NCI-H2081 (cell line): ENCODE results near the gene RGS19.

Experiments used
- DNase-seq, 2 experiments: peaks; one replicate each; lab custom pipeline; 2025; lab: John Stamatoyannopoulos, UW

Gene RGS19

DNA sequence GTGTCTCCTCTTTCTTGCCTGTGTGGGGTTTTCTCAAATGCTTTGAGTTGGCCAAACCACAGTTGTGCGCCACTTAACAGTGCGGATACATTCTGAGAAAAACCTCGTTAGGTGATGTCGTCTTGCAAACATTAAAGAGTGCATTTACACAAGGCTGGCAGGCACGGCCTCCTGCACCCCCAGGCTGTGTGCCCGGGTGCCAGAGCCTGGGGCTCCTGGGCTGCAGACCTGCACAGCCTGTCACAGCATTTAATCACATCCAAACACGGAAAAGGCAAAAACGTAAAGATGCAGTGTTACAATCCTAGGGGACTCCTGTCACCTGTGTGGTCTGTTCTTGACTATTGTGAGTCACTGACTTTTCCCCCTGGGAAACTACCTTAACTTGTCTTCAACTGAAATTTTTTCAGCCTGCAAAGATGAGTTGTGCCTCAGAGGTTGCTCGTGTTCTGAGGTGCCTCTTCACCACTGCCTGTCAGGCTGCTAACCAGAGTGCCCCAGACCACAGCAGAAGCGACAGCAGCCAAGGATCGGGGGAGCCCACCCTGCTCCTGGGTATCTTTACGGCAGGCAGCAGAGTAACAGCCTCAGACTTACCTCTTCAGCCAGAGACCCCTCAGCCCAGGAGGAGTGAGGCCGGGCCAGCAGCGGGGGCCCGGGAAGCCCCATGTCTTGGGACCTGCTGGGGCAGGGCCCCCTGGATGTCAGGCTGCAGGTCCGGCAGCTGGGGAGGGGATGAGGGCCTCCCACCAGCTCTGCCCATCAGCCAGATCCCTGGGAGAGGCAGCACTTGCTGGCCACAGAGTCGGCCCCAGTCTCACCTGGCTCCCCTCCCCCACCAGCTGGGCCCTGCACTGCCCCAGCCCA, 44.0 kb downstream of the RGS19 start:
- DNase-seq, result no peak

DNA sequence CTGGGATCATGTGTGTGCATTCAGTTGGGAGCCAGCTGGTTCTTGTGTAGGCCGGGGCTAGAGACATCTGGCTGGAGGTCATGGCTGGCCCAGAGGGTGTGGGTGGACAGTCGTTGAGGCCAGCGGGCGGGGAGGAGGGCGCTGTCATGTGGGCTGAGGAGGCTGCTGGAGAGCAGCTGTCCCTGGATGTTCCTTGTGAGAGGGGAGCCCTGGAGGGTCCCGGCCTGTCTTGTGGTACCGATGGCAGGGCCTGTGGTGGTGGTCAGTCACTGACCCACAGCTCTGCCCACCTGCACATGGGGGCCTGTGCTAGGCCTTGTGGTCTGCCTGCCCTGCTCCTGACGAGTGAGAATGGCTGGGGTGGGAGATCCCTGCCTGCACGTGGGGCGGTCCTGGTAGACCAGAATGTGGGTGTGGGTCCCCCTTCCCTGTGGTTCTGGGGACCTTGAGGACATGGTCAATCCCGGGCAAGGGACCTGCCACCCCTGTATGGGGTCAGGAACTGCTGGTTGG, 45.3 kb downstream of the RGS19 start:
- no peak for DNase-seq

DNA sequence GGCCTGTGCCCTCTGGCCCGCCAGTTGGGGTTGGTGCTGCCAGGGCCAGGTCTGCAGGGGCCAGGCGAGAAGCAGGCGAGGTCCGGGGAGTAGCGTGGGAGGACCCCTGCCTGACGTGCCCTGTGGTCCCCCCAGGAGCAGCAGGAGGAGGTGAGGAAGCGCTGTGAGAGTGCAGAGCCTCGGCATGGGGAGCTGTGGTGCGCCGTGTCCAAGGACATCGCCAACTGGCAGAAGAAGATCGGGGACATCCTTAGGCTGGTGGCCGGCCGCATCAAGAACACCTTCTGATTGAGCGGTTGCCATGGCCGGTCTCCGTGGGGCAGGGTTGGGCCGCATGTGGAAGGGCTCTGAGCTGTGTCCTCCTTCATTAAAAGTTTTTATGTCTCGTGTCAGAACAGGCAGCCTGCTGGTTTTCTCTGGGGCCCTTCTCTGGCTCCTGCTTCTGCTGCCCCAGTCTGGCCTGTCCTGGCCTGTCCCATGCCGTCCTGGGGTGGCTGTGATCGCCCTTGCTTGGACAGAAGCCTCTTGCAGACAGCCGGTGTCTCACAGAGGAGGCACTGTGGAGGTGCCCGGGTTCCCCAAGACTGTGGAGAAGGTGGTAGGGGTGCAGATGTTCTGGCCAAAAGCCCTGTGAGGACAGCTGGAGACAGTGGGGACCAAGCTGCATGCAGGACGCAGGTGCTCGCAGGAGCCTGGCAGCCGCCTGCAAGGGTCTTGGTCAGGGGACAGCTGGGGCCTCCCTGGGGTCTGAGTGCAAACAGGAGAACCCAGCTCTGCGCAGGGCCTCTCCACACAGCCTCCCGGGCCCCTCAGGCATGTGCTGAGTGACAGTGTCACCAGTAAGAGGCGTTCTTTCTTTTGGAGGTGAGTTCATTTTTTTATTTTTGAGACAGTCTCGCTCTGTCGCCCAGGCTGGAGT, 46.4 kb downstream of the RGS19 start:
- no peak for DNase-seq

DNA sequence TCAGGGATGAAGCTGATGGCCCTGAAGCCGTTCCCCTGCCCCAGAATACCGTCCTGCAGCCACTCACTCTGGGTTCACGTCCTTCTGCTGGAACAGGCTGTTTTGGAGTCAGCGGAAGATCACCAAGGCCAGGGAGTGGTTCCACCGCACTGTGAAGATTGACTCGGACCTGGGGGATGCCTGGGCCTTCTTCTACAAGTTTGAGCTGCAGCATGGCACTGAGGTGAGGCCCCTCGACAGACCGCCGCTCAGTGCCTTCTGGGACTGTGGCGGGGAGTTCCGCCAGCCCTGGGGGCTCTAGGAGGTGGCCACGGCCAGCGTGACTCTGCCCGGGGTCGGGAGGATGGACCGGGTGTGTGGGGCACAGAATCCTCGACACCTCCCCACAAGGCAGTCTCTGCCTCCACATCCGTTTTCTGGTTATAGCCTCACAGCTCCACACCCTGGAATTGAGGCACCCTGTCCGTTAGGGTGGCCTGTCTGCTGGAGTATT, 47.5 kb downstream of the RGS19 start:
- no peak for DNase-seq

DNA sequence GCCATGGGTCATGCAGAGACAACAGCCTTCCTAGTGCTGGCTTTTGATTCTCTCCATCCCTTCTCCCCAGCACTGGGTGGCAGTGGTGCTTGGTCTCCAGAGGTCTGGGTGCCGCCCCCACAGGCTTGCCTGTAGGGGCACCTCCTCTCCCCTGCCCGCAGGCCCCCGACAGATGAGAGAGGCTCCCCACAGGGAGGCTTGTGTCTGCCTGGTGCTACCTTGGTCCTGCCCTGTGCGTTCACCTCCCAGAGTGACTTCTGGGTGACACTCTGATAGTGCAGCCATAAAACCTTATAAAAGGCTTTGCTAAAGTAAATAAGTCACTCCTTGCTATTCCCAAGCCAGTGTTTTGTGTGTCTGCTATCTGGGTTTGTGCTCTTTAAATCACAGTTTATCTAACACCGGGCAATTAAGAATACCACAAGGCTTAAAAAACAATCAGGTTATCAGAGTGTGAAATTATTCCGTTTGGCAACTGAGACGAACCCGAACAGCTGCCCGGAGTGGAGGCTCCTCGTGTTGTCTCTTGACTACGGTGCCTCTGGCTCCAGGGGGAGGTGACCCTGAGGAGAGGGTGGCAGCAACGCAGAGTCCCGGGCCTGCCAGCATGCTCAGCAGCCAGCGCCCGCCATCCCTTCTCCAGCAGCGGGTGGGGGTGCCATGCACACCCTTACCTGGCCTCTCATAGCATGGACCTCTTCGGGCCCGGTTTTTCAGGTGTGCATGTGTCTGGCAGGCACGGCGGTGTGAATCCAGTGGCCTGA, 48.8 kb downstream of the RGS19 start:
- no peak for DNase-seq

DNA sequence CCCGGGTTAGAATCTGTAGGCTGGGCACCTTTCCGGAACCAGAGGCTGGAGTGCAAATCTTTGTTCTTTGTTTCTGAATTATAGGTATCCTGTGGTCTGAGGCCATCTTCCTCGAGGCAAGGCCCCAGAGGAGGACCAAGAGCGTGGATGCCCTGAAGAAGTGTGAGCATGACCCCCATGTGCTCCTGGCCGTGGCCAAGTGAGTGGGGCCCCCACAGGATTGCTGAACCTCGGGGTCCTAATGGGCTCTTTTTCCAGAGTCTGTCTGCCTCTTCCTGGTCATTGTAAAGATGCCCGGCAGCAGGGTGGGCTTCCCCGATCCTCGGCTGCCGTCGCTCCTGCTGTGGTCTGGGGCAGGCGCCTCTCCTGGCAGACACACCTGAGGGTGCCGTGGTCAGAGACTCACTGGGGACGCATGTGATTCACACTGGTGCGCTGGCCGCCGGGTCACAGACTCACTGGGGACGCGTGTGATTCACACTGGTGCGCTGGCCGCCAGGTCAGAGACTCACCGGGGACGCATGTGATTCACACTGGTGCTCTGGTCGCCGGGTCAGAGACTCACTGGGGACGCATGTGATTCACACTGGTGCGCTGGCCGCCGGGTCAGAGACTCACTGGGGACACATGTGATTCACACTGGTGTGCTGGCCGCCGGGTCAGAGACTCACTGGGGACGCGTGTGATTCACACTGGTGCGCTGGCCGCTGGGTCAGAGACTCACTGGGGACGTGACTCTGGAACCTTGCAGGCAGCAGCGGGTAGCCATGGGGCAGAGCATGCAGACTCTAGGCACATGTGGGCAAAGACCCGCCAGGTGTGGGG, 49.8 kb downstream of the RGS19 start:
- no peak for DNase-seq

DNA sequence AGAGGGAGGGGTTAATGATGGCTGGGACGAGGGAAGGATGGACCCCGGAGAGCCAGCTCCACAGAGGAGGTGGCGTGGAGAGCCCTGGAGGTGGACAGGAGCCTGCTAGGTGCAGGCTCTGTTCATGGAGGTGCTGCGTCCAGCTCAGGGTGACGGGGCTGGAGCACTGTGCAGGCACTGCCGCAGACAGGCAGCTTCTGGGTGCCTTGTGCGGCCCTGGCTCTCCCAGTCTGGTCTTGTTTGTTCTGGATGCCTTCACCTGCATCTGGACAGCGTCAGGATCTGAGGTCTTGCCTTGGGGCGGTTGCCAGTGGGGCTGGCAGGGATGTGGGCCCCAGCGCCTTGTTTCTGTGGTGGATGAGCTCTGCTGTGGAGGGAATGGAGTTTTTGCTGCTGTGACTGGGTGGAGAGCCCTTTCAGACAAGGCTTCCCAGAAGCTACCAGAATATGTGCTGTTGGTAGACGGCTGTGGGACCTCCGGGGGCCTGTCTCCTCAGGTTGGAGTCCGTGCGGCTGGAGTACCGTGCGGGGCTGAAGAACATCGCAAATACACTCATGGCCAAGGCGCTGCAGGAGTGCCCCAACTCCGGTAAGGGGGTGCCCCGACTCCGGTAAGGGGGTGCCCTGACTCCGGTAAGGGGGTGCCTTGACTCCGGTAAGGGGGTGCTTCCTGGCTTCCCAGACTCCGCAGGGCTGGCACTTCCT, 51.2 kb downstream of the RGS19 start:
- no peak for DNase-seq

DNA sequence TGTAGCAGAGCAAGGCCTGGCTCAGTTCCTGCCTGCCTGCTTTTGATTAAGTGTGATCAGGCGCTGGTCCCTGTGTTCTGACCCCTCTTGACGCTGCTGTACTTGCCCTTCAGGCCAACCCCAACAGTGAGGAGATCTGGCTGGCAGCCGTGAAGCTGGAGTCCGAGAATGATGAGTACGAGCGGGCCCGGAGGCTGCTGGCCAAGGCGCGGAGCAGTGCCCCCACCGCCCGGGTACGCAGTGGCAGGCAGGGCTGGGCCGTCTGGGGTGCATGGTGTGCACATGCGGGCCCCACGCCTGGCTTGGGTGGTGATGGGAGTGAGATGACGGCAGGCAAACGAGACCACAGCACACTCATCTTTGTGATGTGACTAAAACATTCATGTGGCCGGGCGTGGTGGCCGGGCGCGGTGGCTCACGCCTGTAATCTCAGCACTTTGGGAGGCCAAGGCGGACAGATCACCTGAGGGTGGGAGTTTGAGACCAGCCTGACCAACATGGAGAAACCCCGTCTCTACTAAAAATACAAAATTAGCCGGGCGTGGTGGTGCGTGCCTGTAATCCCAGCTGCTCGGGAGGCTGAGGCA, 53.4 kb downstream of the RGS19 start:
- DNase-seq, result no peak

DNA sequence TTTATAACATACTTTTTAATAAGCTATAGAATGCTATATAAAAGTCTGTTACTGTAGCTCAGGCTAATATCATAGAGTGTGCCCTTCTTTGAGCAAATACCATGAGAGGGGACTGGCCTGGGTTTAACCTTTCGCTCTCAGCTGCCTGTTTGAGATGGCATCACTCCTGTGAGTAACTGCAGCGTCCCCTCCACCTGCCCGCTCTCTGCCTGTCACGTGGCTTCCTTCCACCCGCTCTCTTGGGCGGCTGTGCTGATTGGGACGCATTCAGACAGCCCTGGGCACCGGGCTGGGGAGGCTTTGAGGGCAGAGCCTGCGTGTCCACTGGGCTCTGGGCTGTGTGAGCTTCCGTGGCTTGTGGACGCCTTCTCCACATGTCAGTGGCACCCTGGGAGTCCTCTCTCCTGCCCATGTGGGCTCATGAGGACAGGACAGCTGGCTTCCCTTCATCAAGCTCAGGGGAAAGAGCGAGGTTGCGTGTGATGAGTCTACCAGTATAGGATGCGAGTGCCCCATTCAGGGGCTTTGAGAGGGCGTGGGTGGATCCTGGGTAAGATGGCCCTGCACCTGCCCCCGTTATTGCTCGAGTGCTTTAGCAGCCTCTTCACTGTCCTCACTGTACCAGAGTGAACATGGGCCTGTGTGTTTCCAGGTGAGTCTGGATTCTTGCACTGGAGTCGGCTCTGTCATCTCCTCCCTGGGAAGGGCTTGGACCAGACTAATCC, 54.1 kb downstream of the RGS19 start:
- no peak for DNase-seq

DNA sequence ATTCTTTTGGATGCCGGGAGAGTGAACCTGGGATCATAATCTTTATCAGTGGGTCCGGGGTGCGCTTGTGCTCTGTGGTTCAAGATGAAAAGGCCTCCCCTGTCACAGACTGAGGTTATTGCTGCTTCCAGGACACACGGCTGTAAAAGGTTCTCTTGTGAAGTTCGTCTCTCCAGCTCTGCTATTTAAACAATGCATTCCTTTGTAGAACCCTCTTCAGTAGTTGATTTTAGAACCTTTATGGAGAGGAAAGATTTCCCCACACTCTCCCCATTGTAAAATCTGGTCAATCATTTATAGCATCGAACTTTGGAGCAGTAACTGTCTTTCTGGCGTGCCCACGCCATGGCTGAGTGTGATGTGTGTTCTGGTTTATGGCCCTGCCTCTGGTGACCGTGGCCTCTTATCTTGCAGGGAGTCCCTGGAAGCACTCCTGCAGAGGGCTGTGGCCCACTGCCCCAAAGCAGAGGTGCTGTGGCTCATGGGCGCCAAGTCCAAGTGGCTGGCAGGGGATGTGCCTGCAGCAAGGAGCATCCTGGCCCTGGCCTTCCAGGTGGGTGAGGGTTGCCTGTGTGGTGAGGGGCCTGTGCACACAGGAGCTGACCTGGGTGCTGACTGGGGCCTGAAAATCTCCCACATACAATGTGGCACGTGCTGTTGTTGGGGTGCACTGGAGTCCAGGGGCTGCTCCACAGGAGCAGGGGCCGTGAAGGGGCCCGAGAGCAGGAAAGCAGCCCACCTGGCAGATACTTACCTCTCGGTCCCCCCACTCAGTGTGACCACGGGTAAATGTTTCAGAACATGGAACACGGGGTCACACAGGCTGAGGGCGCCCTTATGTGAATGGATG, 55.0 kb downstream of the RGS19 start:
- no peak for DNase-seq

DNA sequence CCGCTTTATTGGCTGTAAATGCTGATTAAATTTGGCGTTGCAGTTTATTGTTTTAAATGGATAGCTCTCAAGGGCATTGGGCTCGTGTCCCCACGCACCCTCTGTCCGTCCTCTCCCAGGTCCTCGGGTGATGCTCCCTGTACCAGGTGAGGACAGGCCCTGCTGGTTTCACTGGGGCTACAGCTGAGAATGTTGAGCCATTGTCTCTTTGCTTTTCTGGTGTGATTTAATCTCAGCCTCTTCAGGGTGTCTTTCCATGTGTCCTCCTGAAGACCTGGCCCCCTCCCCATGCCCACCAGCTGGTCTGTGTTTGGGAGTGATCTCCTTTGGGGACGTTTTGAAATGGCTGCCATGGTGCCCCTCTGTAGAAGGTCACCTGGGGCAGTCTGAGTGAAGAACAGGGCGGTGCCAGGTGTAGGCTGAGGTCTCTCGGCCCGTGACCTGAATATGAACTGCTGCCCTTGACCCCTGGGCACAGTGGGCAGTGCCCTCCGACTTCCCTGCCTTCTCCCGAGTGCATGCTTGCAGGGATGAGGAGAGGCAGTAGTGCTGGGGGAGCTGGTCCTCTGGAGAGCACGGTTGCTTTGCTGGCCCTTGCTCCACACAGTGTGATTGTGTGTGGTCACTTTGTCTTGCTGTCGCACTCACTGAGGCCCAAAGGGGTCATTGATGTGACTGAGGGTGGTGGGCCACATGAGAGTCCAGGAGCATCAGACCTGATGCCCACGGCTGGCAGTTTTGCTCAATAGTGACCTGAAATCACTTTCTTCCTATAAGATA, 55.8 kb downstream of the RGS19 start:
- no peak for DNase-seq
